Calu3 (cell line): ENCODE measurements around the gene SPTBN1. TPM values are rescaled to one million over a fixed set of nuclear protein-coding genes. Genes with fewer than 3 reads are reported as not detected.
A peak's percentile ranks its signal among the peaks of the same experiment; 100 is the strongest.

ENCODE experiments used
- BruUV-seq: library from RNA; stranded (reverse); fragments of 400-500 nt; replicated peaks from 2 replicates; lab custom pipeline; 2021; lab: Mats Ljungman, UMichigan
- CTCF ChIA-PET: fragments of 300-600 bp; sonication (Branson Sonifier 250); formaldehyde crosslinking; loops from one replicate; lab custom pipeline; 2022; ENCODE audit warnings: antibody characterized with exemption; lab: Charles Lee
- DNase-seq: peaks from one replicate; pipeline ENCODE4 v3.0.0; 2022
- H3K27ac Mint-ChIP-seq: one replicate; pipeline ENCODE4 v1.8.0; 2022; ENCODE audit warnings: mixed read lengths; ENCODE audit not compliant: unreplicated experiment
- H3K27me3 Mint-ChIP-seq: one replicate; pipeline ENCODE4 v1.8.0; 2022; ENCODE audit warnings: mixed read lengths; ENCODE audit not compliant: unreplicated experiment
- H3K36me3 Mint-ChIP-seq: one replicate; pipeline ENCODE4 v1.8.0; 2022; ENCODE audit warnings: mild to moderate bottlenecking, moderate library complexity, mixed read lengths; ENCODE audit not compliant: insufficient read depth, unreplicated experiment
- H3K4me1 Mint-ChIP-seq: one replicate; pipeline ENCODE4 v1.8.0; 2022; ENCODE audit warnings: mild to moderate bottlenecking, low read depth, mixed read lengths; ENCODE audit not compliant: unreplicated experiment
- H3K4me3 Mint-ChIP-seq: one replicate; pipeline ENCODE4 v1.8.0; 2022; ENCODE audit warnings: mild to moderate bottlenecking, low read depth, moderate library complexity, mixed read lengths; ENCODE audit not compliant: unreplicated experiment
- H3K9me3 Mint-ChIP-seq: one replicate; pipeline ENCODE4 v1.8.0; 2022; ENCODE audit warnings: low read depth, mixed read lengths; ENCODE audit not compliant: unreplicated experiment
- CTCF ChIP-seq: fragments of 200-600 bp; IDR thresholded peaks from one replicate; pipeline ENCODE4 v1.8.0; 2022; ENCODE audit warnings: antibody characterized with exemption; ENCODE audit not compliant: unreplicated experiment
- intact Hi-C: fragments of 100-400 bp; cut with micrococcal nuclease; formaldehyde crosslinking; loops from one replicate; pipeline ENCODE4 v1.10.0; 2022; ENCODE audit not compliant: unreplicated experiment
- total RNA-seq: library from RNA; stranded (reverse); gene quantifications from 2 replicates; pipeline ENCODE4 v1.2.3, GENCODE V29; 2022

The SPTBN1 gene
- total RNA-seq, 1 experiment from 2014 or later, result 611 TPM

DNA sequence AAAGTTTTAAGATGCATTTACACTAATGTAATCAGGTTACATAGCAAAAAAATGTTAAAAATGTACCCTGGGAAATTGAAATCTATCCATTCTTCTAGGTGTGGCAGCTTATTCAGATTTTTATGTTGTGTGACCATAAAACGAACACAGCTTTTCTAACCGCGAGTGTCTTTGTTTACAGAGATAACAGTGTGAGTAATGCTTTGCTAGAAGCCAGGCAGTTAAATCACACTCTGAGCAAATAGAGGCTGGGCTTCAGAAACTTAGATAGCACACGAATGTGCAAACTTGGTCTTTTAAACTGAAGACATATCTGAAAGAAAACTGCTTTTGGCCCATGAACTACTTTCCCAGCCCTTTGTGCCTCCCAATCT lies 116.1 kb downstream of the SPTBN1 start:
- Mint-ChIP-seq H3K4me3 (peak overlapping the region; percentile 84), H3K4me1 (peaks cover 90% of the 10 kb centered on the region), H3K27me3 (no peaks in the 10 kb centered on the region), H3K36me3 (peaks cover 96% of the 10 kb centered on the region), H3K9me3 (no peaks in the 10 kb centered on the region), H3K27ac (peak overlapping the region; percentile 98)
- intact Hi-C loops, result loop anchor here (2.0 to 5.0 kb wide), 3 partner anchors 15 to 60 kb away; no protein-coding TSS in a partner anchor
- peak; percentile 55 for DNase-seq
- BruUV-seq, result no TSS peak
- CTCF ChIA-PET, result interaction anchor here (0.6 to 2.8 kb wide), 5 partner anchors 10 to 136 kb away, joined by 3 to 15 read pairs (median 4); no protein-coding TSS in a partner anchor
- no peak for TF ChIP-seq CTCF

DNA sequence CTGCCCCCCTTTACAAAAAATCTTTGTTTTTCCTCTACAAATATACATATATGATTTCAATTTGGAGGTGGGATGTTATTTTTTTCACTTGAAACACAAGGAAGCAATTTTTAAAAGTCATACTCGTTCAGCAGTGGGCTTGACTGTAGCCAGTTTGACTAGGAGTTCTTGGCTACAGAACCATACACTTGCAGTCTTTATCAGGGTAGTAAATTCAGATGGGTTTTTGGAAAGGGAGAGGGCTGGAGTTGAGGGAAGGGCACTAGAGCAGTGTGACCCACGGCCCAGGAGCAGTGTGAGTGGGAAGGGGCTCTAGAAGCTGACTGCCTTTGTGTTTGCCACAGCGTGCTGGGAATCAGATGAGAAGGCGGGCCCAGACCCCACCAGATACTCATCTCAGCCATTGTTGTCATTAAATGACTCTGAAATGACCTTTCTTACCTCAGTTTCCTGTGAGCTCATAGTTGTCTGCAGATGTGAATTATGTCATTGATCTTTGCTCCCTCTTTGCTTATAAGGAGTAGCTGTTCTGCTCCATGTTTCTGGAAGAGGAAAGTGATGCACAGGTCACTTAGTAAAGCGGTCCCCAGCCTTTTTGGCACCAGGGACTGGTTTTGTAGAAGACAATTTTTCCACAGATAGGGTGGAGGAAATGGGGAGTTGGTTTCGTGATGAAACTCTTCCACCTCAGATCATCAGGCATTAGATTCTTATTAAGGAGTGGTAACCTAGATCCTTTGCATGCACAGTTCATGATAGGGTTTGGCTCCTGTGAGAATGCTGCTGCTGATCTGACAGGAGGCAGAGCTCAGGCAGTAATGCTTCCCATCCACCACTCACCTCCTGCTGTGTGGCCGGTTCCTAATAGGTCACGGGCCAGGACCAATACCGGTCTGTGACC lies 116.8 kb downstream of the SPTBN1 start:
- Mint-ChIP-seq H3K4me3 (peak overlapping the region; percentile 84), H3K27me3 (no peaks in the 10 kb centered on the region), H3K36me3 (peaks cover 96% of the 10 kb centered on the region), H3K4me1 (peaks cover 94% of the 10 kb centered on the region), H3K27ac (peak overlapping the region; percentile 98), H3K9me3 (no peaks in the 10 kb centered on the region)
- no peak for DNase-seq
- intact Hi-C loops, result loop anchor here (2.0 to 5.0 kb wide), 3 partner anchors 16 to 59 kb away; no protein-coding TSS in a partner anchor
- BruUV-seq, result no TSS peak
- no peak for TF ChIP-seq CTCF
- CTCF ChIA-PET, result interaction anchor here (0.6 to 0.9 kb wide), 4 partner anchors 13 to 40 kb away, joined by 3 to 6 read pairs (median 4); no protein-coding TSS in a partner anchor

DNA sequence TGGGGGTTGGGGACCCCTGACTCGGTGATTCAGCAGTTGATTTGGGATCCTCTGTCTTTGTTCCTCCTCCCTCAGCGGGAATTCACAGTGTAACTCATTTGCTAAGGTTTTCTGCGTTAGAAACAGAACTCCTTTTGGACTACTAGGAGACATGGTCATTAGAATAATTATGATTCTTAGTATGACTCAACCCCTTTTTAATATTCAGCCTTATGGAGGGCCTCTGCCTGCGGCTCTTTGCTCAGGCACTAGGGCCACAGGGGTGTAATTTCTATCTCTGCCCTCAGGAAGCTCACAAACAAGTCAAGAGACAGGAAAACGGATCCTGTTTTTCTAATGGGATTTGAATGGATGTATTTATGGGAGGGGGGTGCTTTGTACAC lies 117.4 kb downstream of the SPTBN1 start:
- Mint-ChIP-seq H3K4me3 (peak overlapping the region; percentile 84), H3K9me3 (no peaks in the 10 kb centered on the region), H3K4me1 (peaks cover 100% of the 10 kb centered on the region), H3K27ac (peak overlapping the region; percentile 98), H3K27me3 (no peaks in the 10 kb centered on the region), H3K36me3 (peaks cover 97% of the 10 kb centered on the region)
- intact Hi-C loops, result loop anchor here (2.0 to 5.0 kb wide), 3 partner anchors 17 to 59 kb away; no protein-coding TSS in a partner anchor
- TF ChIP-seq CTCF, result no peak
- CTCF ChIA-PET, result interaction anchor here (0.6 to 0.9 kb wide), 4 partner anchors 12 to 41 kb away, joined by 3 to 6 read pairs (median 4); no protein-coding TSS in a partner anchor
- BruUV-seq, result TSS peak; percentile 3
- no peak for DNase-seq

DNA sequence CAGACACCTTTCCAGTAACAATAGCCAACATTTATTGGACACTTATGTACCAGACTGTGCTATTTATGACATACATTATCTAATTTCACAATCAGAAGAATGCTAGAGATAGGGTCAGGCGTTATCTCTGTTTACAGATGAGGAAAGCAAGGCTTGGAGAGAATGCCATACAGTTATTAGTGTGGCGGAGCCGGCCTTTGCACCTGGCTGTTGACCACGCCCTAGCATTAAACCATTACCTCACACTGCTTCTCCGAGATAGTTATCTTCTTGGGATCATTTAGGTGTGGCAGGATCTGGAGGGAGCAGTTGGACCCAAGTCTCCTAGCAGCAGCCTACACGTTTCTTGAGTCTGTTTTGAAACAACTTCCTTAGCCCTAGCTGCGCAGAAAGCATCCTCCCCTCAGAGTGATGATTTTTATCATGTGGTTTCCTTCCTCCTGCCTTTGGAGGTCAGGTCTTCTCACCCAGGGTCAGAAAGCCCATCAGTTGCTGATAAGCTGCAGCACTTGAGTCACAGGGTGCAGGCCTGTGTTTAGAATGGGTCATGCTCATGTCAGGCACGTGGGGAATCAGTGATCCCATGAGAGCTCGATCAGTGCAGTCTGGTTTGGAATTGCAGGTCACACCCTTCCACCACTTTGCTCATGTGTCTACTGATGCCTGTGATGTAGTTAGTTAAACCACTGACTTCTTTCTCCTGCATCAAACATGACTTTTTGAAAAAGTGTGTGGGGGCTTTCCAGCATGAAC lies 118.2 kb downstream of the SPTBN1 start:
- no TSS peak for BruUV-seq
- Mint-ChIP-seq H3K4me3 (peak overlapping the region; percentile 84), H3K4me1 (peaks cover 100% of the 10 kb centered on the region), H3K36me3 (peaks cover 96% of the 10 kb centered on the region), H3K9me3 (no peaks in the 10 kb centered on the region), H3K27ac (peak overlapping the region; percentile 98), H3K27me3 (no peaks in the 10 kb centered on the region)
- intact Hi-C loops, result loop anchor here (5.0 kb wide), 2 partner anchors 52 to 58 kb away; no protein-coding TSS in a partner anchor
- no peak for DNase-seq
- CTCF ChIA-PET, result interaction anchor here (1.1 kb wide), 1 partner anchor 27 kb away, joined by 3 read pairs; no protein-coding TSS in a partner anchor
- no peak for TF ChIP-seq CTCF
